AG04449 (cell line): Measurements from ENCODE around the gene NFASC.

Experiments
- CTCF ChIA-PET: fragments of 350-600 bp; formaldehyde crosslinking; extraction: SDS; loops from one replicate; lab custom pipeline; 2021; ENCODE audit warnings: antibody characterized with exemption; lab: Yijun Ruan, JAX
- POLR2A ChIA-PET: fragments of 400-600, 350-600 bp; formaldehyde crosslinking; extraction: SDS; loops from one replicate; lab custom pipeline; 2020; ENCODE audit warnings: antibody characterized with exemption, inconsistent platforms; lab: Yijun Ruan, JAX
- DNase-seq: peaks from one replicate; pipeline ENCODE4 v3.0.0-alpha.2; 2010; ENCODE audit warnings: low read depth, low spot score
- H3K4me3 ChIP-seq: 2 replicates; pipeline ENCODE4 v1.5.1; 2011; ENCODE audit warnings: low read depth, mild to moderate bottlenecking, control low read depth, low read length
- TF ChIP-seq, protein P1 (sequence below): IDR thresholded peaks from one replicate; pipeline ENCODE4 v1.5.1; 2011; ENCODE audit warnings: mild to moderate bottlenecking, moderate library complexity, low read length, control low read depth, inconsistent platforms; ENCODE audit not compliant: insufficient read depth; ENCODE audit errors: missing control alignments

The NFASC gene

DNA sequence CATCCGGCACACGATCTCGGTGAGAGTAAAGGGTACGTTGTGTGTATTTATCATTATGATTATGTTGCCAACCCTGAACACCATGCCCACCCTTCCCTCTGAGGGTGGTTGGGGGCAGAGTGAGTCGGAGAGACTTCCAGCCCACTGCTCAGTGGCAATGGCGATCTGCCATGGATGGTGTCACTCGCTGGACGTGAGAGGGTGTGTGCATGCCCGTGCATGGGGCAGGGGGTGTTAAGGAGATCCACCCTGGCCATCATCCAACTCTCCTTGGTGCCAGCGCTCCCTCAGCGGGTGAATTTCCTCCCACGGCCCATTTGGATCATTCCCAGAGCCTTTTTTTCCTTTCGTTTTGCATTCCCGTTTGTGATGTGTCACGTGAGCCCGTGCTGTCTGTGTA is 98.3 kb downstream of the NFASC start:
- ChIA-PET CTCF (interaction anchor here (1.3 to 5.2 kb wide), 3 partner anchors 10 to 287 kb away, joined by 4 to 24 read pairs (median 6); no protein-coding TSS in a partner anchor), POLR2A (no interaction called here)
- TF ChIP-seq, protein P1, sequence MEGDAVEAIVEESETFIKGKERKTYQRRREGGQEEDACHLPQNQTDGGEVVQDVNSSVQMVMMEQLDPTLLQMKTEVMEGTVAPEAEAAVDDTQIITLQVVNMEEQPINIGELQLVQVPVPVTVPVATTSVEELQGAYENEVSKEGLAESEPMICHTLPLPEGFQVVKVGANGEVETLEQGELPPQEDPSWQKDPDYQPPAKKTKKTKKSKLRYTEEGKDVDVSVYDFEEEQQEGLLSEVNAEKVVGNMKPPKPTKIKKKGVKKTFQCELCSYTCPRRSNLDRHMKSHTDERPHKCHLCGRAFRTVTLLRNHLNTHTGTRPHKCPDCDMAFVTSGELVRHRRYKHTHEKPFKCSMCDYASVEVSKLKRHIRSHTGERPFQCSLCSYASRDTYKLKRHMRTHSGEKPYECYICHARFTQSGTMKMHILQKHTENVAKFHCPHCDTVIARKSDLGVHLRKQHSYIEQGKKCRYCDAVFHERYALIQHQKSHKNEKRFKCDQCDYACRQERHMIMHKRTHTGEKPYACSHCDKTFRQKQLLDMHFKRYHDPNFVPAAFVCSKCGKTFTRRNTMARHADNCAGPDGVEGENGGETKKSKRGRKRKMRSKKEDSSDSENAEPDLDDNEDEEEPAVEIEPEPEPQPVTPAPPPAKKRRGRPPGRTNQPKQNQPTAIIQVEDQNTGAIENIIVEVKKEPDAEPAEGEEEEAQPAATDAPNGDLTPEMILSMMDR, result no peak
- no peak for DNase-seq
- no peak overlapping the region for H3K4me3 ChIP-seq

DNA sequence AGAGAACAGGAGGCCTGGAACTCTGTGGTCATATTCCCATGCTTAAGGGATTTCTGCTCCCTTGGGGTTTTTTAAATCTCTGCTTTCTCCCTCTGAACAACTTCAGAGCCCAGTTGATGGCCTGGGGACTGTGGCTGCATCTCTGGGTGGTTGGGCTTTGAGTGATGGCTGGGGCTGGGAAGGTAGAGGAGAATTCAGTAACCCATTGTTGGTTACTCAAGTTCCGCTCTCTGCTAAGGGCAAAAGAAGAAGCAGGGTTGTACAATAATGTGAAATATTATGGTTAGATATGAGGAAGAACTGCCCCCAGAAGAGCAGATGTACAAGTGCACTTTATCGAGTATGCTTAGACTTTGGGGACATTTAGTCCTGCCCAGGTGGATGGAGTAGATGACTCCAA is 100.3 kb downstream of the NFASC start:
- POLR2A ChIA-PET, result no interaction called here
- TF ChIP-seq, protein P1, result no peak
- CTCF ChIA-PET, result interaction anchor here (0.7 to 8.2 kb wide), 5 partner anchors 8 to 272 kb away, joined by 3 to 153 read pairs (median 22); no protein-coding TSS in a partner anchor
- H3K4me3 ChIP-seq, result no peak overlapping the region
- DNase-seq, result no peak

DNA sequence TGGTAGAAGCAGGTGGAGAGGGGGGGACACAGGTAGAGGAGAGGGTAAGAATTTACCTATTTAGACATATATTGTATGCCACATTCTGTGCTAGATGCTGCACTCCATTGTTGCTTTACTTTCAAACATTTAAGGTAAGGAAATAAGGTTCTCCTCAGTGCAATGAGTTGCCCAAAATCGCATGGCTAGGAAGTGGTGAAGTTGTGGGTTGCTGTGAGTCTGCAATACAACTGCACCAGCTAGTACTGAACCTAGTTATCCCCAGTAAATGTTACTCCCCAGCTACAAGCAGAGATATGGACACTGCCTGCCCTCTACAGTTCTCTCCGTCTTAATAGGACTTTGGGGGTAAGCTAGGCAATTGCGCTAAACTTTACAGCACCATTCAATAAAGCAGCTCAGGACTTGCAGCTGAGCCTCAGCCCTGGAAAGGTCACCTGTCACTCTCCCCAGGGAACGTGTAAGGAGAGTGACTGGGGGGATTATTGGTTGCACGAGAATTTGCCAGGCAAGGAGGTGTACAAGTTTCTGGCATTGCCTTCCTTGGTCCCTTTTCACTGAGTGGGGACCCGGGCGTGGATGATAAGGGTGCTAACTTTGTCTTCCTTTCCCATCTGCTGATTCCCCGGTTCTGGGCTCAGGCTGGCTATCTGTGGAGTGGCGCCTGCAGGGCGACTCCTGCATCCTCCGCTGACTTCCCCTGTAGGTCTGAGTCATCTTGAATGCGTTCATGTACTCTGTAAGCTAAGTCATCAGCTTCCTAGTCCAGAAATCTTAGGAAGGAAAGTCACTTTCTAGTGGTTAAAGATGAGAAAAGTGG is 101.1 kb downstream of the NFASC start:
- no peak overlapping the region for H3K4me3 ChIP-seq
- POLR2A ChIA-PET, result no interaction called here
- CTCF ChIA-PET, result interaction anchor here (0.6 to 8.2 kb wide), 12 partner anchors 7 to 686 kb away, joined by 3 to 178 read pairs (median 14); no protein-coding TSS in a partner anchor
- TF ChIP-seq, protein P1, result no peak
- DNase-seq, result no peak

DNA sequence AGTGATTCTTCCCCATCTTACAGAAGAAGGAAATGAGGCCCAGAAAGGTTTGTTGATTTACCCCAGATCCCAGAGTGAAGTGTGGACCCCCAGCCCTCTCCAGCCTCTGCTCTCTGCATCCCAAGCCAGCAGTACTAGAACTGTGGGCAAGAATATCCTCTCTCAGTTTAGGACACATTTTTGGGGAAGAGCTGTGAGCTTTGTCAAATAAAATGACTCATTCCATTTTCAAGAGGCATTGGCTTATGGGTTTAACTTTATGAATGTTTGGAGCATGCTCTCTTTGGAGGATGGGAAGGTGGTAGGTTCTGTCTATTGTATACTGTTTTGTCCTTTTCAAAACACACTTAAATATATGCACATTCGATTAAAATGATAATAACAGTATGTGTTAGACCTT is 101.8 kb downstream of the NFASC start:
- DNase-seq, result no peak
- TF ChIP-seq, protein P1, result no peak
- ChIA-PET POLR2A (no interaction called here), CTCF (interaction anchor here (1.3 to 8.2 kb wide), 8 partner anchors 9 to 285 kb away, joined by 4 to 178 read pairs (median 48); no protein-coding TSS in a partner anchor)
- H3K4me3 ChIP-seq, result no peak overlapping the region

DNA sequence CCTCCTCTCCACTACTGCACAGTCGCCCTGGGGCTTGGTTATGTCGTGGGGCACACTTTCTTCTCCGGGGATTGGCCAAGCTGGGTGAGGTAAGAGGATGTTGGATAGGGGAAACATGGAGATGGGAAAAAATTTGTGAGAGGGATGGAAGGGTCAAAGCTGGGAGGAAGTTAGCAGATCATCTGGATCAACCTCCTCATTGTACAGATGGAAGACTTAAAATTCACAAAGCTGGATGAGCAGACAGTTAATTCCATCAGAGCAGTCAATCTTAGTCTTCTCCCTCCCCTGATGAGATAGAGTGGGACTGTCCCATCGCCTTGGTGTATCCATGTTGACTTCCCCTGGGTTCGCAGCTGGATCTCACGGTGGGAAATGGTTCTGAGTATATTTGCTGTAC is 102.8 kb downstream of the NFASC start:
- H3K4me3 ChIP-seq, result no peak overlapping the region
- TF ChIP-seq, protein P1, result no peak
- DNase-seq, result no peak
- CTCF ChIA-PET, result interaction anchor here (0.6 to 8.2 kb wide), 9 partner anchors 9 to 284 kb away, joined by 3 to 178 read pairs (median 32); no protein-coding TSS in a partner anchor
- POLR2A ChIA-PET, result no interaction called here

DNA sequence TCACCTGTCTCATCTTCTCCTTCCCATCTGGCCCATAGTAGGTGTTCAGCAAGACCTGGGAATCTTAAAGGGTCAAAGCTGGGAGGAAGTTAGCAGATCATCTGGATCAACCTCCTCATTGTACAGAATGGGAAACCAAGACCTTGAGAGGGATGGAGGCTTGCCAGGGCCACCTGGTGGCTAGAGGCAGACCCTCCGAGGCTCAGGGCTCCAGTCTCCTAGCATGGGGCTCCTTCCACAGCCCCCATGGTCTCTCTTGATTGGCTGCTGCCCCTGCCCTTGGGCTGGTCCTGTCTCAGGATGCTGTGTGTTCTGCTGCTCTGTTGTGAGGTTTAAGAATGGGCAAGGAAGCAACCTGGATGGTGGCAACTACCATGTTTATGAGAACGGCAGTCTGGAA is 103.7 kb downstream of the NFASC start:
- TF ChIP-seq, protein P1, result no peak
- CTCF ChIA-PET, result interaction anchor here (1.5 to 8.2 kb wide), 10 partner anchors 11 to 550 kb away, joined by 5 to 178 read pairs (median 27); partner anchors contain the start of gene RBBP5
- no peak overlapping the region for H3K4me3 ChIP-seq
- DNase-seq, result no peak
- POLR2A ChIA-PET, result no interaction called here
